AG09309 (cell line): ENCODE measurements around the gene BAD.
"Not testable (repeated sequence)": the region's sequence is repeated elsewhere in the genome, so short reads cannot be mapped to it uniquely, and the experiment has no call there.

Source experiments
- DNase-seq: peaks from one replicate; pipeline ENCODE4 v3.0.0-alpha.2; 2010; ENCODE audit warnings: low read depth
- H3K4me3 ChIP-seq: 2 replicates; pipeline ENCODE4 v1.5.1; 2011; ENCODE audit warnings: mild to moderate bottlenecking, low read depth, low read length, moderate library complexity; ENCODE audit not compliant: control insufficient read depth
- TF ChIP-seq, protein P1 (sequence below): IDR thresholded peaks from 2 replicates; pipeline ENCODE4 v1.5.1; 2011; ENCODE audit warnings: mild to moderate bottlenecking, low read depth, low read length, inconsistent platforms; ENCODE audit not compliant: insufficient read depth, control insufficient read depth; ENCODE audit errors: missing control alignments

BAD gene

DNA sequence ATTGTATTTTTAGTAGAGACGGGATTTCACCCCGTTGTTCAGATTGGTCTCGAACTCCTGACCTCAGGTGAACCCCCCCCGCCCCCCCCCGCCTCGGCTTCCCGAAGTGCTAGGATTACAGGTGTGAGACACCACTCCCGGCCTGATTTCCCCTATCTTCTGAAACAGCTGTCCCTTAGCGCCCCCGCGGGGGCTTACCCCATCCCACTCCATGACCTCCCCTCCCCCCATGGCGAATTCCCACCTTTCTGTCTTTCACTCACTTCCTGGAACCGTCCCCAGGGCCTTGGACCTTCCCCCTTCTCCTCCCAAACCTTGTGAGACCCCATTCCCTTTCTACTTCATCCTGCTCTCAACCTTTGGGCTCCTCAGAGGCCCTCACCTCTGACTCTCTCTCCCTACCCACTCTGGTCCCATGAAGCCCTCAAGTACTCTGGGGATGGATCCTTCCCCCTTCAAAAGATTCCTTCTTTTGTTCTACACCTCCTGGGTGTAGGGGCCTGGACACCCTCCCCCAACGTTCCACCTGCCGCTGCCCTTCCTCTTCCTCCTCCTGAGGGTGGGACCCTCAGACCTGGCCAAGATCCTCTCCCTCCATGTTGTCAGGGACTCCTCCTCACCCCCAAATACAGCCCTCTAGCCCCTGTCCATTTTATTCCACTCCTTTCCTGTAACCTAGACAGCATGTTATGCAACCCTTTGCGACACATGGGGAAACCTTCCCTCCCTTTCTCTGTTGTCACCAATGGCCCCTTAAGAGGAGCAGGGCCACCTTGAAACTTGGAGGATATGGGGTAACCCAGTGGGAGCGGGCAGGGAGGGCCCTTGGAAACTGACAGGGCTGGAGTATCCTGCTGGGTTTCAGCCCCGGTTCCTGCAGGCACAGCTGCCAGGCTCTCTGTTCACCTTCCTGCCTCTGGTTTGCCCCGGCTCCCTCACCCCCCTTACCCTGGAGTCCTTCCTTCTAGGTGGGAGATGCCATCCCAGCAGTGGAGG, 34.6 kb upstream of the BAD start:
- DNase-seq, result no peak
- H3K4me3 ChIP-seq, result peak overlapping the region; percentile 62
- TF ChIP-seq, protein P1, sequence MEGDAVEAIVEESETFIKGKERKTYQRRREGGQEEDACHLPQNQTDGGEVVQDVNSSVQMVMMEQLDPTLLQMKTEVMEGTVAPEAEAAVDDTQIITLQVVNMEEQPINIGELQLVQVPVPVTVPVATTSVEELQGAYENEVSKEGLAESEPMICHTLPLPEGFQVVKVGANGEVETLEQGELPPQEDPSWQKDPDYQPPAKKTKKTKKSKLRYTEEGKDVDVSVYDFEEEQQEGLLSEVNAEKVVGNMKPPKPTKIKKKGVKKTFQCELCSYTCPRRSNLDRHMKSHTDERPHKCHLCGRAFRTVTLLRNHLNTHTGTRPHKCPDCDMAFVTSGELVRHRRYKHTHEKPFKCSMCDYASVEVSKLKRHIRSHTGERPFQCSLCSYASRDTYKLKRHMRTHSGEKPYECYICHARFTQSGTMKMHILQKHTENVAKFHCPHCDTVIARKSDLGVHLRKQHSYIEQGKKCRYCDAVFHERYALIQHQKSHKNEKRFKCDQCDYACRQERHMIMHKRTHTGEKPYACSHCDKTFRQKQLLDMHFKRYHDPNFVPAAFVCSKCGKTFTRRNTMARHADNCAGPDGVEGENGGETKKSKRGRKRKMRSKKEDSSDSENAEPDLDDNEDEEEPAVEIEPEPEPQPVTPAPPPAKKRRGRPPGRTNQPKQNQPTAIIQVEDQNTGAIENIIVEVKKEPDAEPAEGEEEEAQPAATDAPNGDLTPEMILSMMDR, result no peak

DNA sequence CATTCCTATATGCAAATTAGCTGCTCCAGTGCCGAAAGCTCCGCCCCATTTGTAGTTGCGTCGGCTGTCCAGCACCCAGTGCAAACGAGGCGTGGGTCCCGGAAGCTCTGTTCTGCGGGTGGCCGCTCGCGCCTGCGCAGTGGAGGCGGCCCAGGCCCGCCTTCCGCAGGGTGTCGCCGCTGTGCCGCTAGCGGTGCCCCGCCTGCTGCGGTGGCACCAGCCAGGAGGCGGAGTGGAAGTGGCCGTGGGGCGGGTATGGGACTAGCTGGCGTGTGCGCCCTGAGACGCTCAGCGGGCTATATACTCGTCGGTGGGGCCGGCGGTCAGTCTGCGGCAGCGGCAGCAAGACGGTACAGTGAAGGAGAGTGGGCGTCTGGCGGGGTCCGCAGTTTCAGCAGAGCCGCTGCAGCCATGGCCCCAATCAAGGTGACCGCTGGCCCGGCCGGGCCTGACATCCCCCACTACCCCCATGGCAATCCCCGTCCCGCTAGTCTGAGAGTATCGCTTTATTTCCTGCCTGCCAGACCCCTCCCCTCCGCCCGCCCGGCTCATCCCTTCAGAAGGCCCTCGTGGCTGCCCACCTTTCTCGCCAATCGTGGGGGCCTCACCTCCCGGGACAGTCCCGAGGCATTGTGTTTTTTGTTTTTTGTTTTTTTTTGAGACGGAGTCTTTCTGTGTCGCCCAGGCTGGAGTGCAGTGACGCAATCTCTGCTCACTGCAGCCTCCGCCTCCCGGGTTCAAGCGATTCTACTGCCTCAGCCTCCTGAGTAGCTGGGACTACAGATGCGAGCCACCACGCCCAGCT, 33.7 kb upstream of the BAD start, which contains the start of gene PRDX5:
PRDX5 (plus strand) TSS at position 161 of the 805 bp plus-strand sequence; CDS start at position 256, 95 bp downstream.
- TF ChIP-seq, protein P1, result no peak
- peak; percentile 83 for DNase-seq
- H3K4me3 ChIP-seq, result peak within 1 kb of the TSS; percentile 62

DNA sequence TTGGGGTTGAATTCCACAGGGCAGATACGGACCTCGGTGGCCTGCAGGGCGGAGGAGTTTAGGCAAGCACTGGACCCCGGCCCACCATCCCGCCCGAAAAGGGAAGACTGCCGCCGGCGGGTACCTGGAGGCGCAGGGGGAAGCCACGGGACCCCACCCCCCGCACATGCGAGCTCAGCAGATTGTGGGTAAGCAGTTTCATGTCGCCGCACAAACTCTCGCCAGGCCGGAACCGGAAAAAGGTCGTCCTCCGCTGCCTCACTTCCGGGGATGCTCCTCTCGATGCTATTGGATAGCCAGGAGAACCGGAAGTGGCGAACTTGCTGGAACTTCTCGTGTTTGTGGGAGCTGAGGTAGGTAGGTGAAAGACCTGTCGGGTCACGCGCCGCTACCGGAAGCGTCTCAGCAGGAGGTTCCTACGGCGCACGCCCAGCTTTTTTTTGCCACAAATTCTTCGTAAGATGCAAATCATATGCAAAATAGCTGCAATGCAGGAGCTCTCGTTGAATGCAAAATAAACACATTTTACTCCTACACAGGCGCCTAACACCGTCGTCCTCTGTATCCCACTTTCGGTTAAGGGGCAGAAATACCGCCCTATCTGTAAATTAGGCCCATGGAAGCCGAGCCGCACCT, 33.0 kb upstream of the BAD start, which contains the start of gene TRMT112:
TRMT112 (minus strand) TSS at position 235 of the 636 bp plus-strand sequence; CDS start at position 202, 33 bp downstream.
- DNase-seq, result peak; percentile 92
- peak within 1 kb of the TSS; percentile 62 for H3K4me3 ChIP-seq
- TF ChIP-seq, protein P1, result no peak

DNA sequence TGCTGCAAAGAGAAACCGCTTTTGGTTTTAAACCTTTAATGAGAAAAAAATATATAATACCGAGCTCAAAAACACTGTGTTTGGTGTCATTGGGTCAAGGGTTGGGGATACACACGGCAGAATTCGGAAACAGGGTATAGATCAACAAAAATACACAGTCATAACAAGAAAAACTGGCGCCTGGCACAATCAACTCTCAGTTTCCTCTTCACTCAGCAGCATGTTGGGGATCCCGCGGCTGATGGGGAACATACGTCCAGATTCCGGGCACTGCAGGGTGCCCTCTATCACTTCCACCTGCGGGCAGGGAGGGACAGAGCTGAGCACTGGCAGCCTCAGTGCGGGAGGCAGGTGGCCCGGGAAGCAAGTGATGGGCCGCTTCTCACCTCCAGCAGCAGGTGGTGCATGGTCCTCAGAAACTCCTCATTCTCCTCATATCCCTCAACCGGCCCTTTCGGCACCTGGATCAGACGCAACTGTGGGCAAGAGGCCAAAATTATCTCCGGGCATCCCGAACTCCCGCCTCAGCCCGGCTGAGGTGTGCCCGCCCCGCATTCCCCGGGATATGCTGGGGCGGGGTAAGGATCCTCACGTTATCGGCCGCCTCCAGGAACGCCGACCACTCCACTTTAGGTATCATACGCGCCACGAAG, 32.3 kb upstream of the BAD start:
- TF ChIP-seq, protein P1, result no peak
- peak overlapping the region; percentile 62 for H3K4me3 ChIP-seq
- DNase-seq, result no peak

DNA sequence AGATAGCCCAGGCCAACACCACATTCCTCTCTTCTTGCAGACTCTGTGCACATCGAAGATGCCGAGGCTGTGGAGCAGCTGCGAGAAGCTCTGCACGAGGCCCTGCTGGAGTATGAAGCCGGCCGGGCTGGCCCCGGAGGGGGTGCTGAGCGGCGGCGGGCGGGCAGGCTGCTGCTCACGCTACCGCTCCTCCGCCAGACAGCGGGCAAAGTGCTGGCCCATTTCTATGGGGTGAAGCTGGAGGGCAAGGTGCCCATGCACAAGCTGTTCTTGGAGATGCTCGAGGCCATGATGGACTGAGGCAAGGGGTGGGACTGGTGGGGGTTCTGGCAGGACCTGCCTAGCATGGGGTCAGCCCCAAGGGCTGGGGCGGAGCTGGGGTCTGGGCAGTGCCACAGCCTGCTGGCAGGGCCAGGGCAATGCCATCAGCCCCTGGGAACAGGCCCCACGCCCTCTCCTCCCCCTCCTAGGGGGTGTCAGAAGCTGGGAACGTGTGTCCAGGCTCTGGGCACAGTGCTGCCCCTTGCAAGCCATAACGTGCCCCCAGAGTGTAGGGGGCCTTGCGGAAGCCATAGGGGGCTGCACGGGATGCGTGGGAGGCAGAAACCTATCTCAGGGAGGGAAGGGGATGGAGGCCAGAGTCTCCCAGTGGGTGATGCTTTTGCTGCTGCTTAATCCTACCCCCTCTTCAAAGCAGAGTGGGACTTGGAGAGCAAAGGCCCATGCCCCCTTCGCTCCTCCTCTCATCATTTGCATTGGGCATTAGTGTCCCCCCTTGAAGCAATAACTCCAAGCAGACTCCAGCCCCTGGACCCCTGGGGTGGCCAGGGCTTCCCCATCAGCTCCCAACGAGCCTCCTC, 31.4 kb upstream of the BAD start:
- not testable (repeated sequence) for DNase-seq, H3K4me3 ChIP-seq
